CD4-positive, alpha-beta T cell (primary cell): Measurements from ENCODE around the gene SEMA3E. TPM values are rescaled to one million over a fixed set of nuclear protein-coding genes. Genes with fewer than 3 reads are reported as not detected.

ENCODE experiments used
- ATAC-seq: fragments of 200-7000 bp; cut with Tn5 transposase; one replicate; pipeline ENCODE4 v1.10.0; 2022; ENCODE audit warnings: mild to moderate bottlenecking; ENCODE audit not compliant: poor library complexity
- CTCF ChIA-PET: fragments of 350-600 bp; sonication (Branson Sonifier 250); formaldehyde crosslinking; loops from one replicate; lab custom pipeline; 2021; ENCODE audit warnings: antibody characterized with exemption, inconsistent platforms; lab: Charles Lee
- POLR2A ChIA-PET: fragments of 350-600 bp; sonication (Branson Sonifier 250); formaldehyde crosslinking; loops from one replicate; lab custom pipeline; 2021; ENCODE audit warnings: antibody characterized with exemption, inconsistent platforms; lab: Charles Lee
- DNase-seq, 14 experiments: peaks; one replicate each; pipeline ENCODE4 v3.0.0-alpha.2; 2013 to 2020; ENCODE audit warnings: mixed read lengths in 2 of 14
- H3K27ac ChIP-seq, 2 donors: one replicate each; pipeline versions ENCODE4 v1.5.1 to v1.7.0; 2013; ENCODE audit warnings: low read length in 2 of 2, low read depth in 1 of 2, mild to moderate bottlenecking in 1 of 2
- H3K27me3 ChIP-seq, 2 experiments: 1 replicate in 1 of 2; 2 replicates in 1 of 2; pipeline versions ENCODE4 v1.6.1 to v1.7.0; 2013; ENCODE audit warnings: low read length in 2 of 2, control low read depth in 1 of 2, mild to moderate bottlenecking in 1 of 2, moderate library complexity in 1 of 2; ENCODE audit not compliant: insufficient read depth in 2 of 2, control insufficient read depth in 1 of 2
- H3K36me3 ChIP-seq: one replicate; pipeline ENCODE4 v1.6.1; 2013; ENCODE audit warnings: low read length, control low read depth; ENCODE audit not compliant: insufficient read depth
- H3K4me1 ChIP-seq: one replicate; pipeline ENCODE4 v1.6.1; 2013; ENCODE audit warnings: low read length, control low read depth; ENCODE audit not compliant: insufficient read depth
- H3K4me3 ChIP-seq: one replicate; pipeline ENCODE4 v1.5.1; 2013; ENCODE audit warnings: mild to moderate bottlenecking, low read length, moderate library complexity
- H3K9me3 ChIP-seq, 2 experiments: 1 replicate in 1 of 2; 2 replicates in 1 of 2; pipeline versions ENCODE4 v1.6.1 to v1.7.0; 2013; ENCODE audit warnings: low read length in 2 of 2, mild to moderate bottlenecking in 2 of 2, control low read depth in 1 of 2, moderate library complexity in 1 of 2; ENCODE audit not compliant: control insufficient read depth in 1 of 2, insufficient read depth in 1 of 2
- H3K27ac Mint-ChIP-seq: one replicate; pipeline ENCODE4 v1.8.0; 2020; ENCODE audit warnings: mixed read lengths
- H3K27me3 Mint-ChIP-seq: one replicate; pipeline ENCODE4 v1.8.0; 2021; ENCODE audit warnings: mixed read lengths
- H3K36me3 Mint-ChIP-seq: one replicate; pipeline ENCODE4 v1.8.0; 2021; ENCODE audit warnings: low read depth, mixed read lengths
- H3K4me1 Mint-ChIP-seq: one replicate; pipeline ENCODE4 v1.8.0; 2021; ENCODE audit warnings: low read depth, mixed read lengths
- H3K4me3 Mint-ChIP-seq: one replicate; pipeline ENCODE4 v1.8.0; 2020; ENCODE audit warnings: mild to moderate bottlenecking, mixed read lengths
- H3K9me3 Mint-ChIP-seq: one replicate; pipeline ENCODE4 v1.8.0; 2020; ENCODE audit warnings: mixed read lengths
- intact Hi-C, 2 experiments: fragments of 100-400 bp; cut with DNase I in 1 of 2; cut with micrococcal nuclease in 1 of 2; formaldehyde crosslinking; loops; one replicate each; pipeline versions ENCODE4 v1.15.1 to v1.9.0; 2023 to 2025; cut with DNase I, micrococcal nuclease
- total RNA-seq, 174 experiments: library from RNA in 2 of 174; stranded (reverse) in 2 of 174; gene quantifications; one replicate each; pipeline ENCODE4 v1.2.3 and lab custom pipeline; 2021 to 2026
- TF ChIP-seq, protein P1 (sequence below): fragments of 200-600 bp; IDR thresholded peaks from one replicate; pipeline ENCODE4 v1.8.0; 2022; ENCODE audit warnings: antibody characterized with exemption, mild to moderate bottlenecking

SEMA3E gene
- total RNA-seq, 2 experiments from 2014 or later = not detected

DNA sequence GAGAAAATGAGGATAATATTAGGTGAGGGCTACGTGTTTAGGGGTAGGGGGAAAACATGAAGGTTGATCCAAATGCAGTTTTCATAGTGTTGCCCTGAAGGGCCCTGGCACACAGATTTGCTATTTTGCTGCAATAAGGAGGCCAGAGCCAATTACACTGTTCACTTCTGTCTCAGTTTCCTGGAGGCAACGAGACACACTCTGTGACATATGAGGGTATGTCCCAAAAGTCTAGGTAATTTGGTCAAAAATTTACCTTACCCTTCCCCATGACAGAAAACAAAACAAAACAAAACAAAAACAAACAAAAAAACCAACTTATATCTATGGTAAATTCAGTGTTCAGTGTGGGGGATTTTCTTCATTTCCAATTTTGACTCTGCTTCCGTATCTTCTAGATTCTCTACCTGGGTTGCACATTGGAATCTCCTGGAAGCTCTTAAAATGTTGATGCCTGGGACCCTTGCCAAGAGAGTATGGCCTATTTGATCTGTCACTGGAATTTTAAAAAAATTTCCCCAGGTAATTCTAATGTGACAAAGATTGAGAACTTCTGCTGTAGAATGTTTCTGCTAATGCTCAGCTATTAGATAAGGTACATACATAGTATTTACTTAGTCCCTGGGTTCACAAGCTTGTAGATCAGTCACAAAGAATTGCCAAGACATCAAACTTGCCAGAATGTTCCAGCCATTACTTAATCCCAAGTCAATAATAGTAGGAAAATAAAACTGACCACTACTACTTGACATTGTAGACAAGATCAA is 139.5 kb downstream of the SEMA3E start:
- ATAC-seq (no peak), DNase-seq (no peak)
- no peaks in the 10 kb centered on the region for H3K27me3 Mint-ChIP-seq
- peaks cover 0 to 4% of the 10 kb centered on the region in 2 experiments for H3K9me3 ChIP-seq
- TF ChIP-seq, protein P1, sequence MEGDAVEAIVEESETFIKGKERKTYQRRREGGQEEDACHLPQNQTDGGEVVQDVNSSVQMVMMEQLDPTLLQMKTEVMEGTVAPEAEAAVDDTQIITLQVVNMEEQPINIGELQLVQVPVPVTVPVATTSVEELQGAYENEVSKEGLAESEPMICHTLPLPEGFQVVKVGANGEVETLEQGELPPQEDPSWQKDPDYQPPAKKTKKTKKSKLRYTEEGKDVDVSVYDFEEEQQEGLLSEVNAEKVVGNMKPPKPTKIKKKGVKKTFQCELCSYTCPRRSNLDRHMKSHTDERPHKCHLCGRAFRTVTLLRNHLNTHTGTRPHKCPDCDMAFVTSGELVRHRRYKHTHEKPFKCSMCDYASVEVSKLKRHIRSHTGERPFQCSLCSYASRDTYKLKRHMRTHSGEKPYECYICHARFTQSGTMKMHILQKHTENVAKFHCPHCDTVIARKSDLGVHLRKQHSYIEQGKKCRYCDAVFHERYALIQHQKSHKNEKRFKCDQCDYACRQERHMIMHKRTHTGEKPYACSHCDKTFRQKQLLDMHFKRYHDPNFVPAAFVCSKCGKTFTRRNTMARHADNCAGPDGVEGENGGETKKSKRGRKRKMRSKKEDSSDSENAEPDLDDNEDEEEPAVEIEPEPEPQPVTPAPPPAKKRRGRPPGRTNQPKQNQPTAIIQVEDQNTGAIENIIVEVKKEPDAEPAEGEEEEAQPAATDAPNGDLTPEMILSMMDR = no peak
- no peak overlapping the region for H3K27ac ChIP-seq
- no peaks in the 10 kb centered on the region for H3K9me3 Mint-ChIP-seq
- ChIA-PET CTCF (no interaction called here), POLR2A (no interaction called here)
- H3K4me1 Mint-ChIP-seq = no peaks in the 10 kb centered on the region
- no peaks in the 10 kb centered on the region for H3K27me3 ChIP-seq
- H3K4me1 ChIP-seq = no peaks in the 10 kb centered on the region
- H3K4me3 ChIP-seq = no peak overlapping the region
- no peak overlapping the region for H3K27ac Mint-ChIP-seq
- no peaks in the 10 kb centered on the region for H3K36me3 ChIP-seq
- intact Hi-C loops = no loop called here
- no peaks in the 10 kb centered on the region for H3K36me3 Mint-ChIP-seq
- no peak overlapping the region for H3K4me3 Mint-ChIP-seq

DNA sequence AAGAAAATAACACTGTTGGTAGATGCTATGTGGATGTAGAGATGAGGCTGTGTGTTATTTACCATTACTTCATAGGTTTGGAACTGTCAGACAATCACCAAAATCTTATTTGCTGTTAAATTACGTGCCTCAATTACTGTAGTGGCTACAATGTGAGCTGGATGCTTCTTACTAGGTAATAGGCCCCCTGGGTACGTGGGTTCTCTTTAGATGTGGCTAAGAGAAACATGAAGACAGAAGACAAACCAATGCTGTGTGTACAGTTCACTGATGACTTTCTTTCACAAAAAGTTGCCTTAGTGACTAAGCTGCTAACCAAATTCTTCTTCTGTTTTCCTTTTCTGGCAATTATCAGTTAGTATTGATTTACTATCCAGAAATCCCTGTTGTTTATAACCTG is 144.6 kb downstream of the SEMA3E start:
- no peak overlapping the region for H3K27ac Mint-ChIP-seq
- intact Hi-C loops = no loop called here

GRCh38 chr7:83502636-83503035 is 146.3 kb downstream of the SEMA3E start:
- H3K4me3 ChIP-seq = no peak overlapping the region
- Mint-ChIP-seq H3K4me1 (no peaks in the 10 kb centered on the region), H3K27me3 (no peaks in the 10 kb centered on the region), H3K27ac (no peak overlapping the region), H3K4me3 (no peak overlapping the region), H3K36me3 (no peaks in the 10 kb centered on the region), H3K9me3 (no peaks in the 10 kb centered on the region)
- TF ChIP-seq, protein P1 = no peak
- intact Hi-C loops = no loop called here
- POLR2A ChIA-PET = no interaction called here
- H3K27ac ChIP-seq = no peak overlapping the region
- ATAC-seq (no peak), DNase-seq (no peak)
- H3K9me3 ChIP-seq = peaks cover 0 to 8% of the 10 kb centered on the region in 2 experiments
- CTCF ChIA-PET = no interaction called here
- no peaks in the 10 kb centered on the region for H3K27me3 ChIP-seq
- H3K36me3 ChIP-seq = no peaks in the 10 kb centered on the region
- H3K4me1 ChIP-seq = no peaks in the 10 kb centered on the region

More for the DNA sequence above, 144.6 kb downstream of the SEMA3E start:
- Histone ChIP-seq H3K9me3 (peaks cover 0 to 5% of the 10 kb centered on the region in 2 experiments), H3K27ac (no peak overlapping the region), H3K27me3 (no peaks in the 10 kb centered on the region), H3K36me3 (no peaks in the 10 kb centered on the region), H3K4me1 (no peaks in the 10 kb centered on the region), H3K4me3 (no peak overlapping the region)
- Mint-ChIP-seq H3K4me3 (no peak overlapping the region), H3K4me1 (no peaks in the 10 kb centered on the region), H3K36me3 (no peaks in the 10 kb centered on the region), H3K27me3 (no peaks in the 10 kb centered on the region), H3K9me3 (no peaks in the 10 kb centered on the region)
- ChIA-PET POLR2A (no interaction called here), CTCF (no interaction called here)
- TF ChIP-seq, protein P1 = no peak
- ATAC-seq (no peak), DNase-seq (no peak)
